Activated naive CD8-positive, alpha-beta T cell treated with anti-CD3 and anti-CD28 coated beads for 36 hours (primary cell): Measurements from ENCODE around the gene AP1S1. TPM values are rescaled to one million over a fixed set of nuclear protein-coding genes. Genes with fewer than 3 reads are reported as not detected.
"Not testable (repeated sequence)": the region's sequence is repeated elsewhere in the genome, so short reads cannot be mapped to it uniquely, and the experiment has no call there.

ENCODE experiments used
- DNase-seq: peaks from one replicate; pipeline ENCODE4 v3.0.0; 2021
- H3K27ac Mint-ChIP-seq: one replicate; pipeline ENCODE4 v1.8.0; 2022; ENCODE audit warnings: mild to moderate bottlenecking, moderate library complexity, mixed read lengths
- H3K27me3 Mint-ChIP-seq: one replicate; pipeline ENCODE4 v1.8.0; 2022; ENCODE audit warnings: mild to moderate bottlenecking, mixed read lengths
- H3K36me3 Mint-ChIP-seq: one replicate; pipeline ENCODE4 v1.8.0; 2021; ENCODE audit warnings: mild to moderate bottlenecking, mixed read lengths
- H3K4me1 Mint-ChIP-seq: one replicate; pipeline ENCODE4 v1.8.0; 2021; ENCODE audit warnings: mixed read lengths
- H3K4me3 Mint-ChIP-seq: one replicate; pipeline ENCODE4 v1.8.0; 2022; ENCODE audit warnings: mild to moderate bottlenecking, moderate library complexity, mixed read lengths
- H3K9me3 Mint-ChIP-seq: one replicate; pipeline ENCODE4 v1.8.0; 2022; ENCODE audit warnings: mixed read lengths
- total RNA-seq, 2 experiments: library from RNA; stranded (reverse); gene quantifications; one replicate each; pipeline ENCODE4 v1.2.3, GENCODE V29; 2021

AP1S1 gene
- 10 to 100 TPM; 30.1 to 38.4 TPM for total RNA-seq

DNA sequence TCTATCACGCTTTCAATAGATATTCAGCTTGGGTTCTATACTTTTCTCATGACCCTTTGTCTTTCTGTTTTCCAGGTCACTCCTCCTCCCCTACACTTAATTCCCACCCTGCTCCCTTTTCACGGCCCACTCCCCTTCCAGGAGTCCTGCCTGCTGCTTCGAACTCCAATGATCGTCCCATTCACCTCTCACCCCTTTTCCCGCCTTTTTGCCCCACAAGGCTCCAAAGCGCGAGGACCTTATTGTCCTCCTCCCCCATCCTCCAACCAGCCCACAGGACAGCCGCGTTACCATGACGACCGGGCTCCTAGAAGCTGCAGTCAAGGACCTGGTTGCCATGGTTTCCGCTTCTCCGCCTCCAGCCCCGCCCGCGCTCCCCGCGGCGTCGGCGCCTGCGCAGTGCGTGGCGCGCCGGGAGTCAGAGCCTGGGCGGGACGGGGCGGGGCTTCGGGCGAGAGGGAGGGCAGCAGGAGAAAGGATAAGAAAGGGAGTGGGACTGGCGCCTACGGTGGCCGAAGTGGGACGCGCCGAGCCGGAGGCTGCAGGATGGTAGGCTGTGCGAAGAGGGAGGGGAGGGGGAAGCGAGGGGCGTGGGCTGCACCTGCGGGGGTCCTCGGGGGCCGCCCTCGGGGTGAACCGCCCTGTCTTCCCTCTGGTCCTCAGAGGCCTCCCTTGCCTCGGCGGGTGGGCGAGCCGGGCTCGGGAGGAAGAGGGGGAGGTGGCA, at the start of gene AP1S1:
TSS of gene AP1S1 (plus strand) at position 508 of the 724 bp plus-strand sequence. CDS start at position 547, 39 bp downstream.
- Mint-ChIP-seq H3K4me3 (peak within 1 kb of the TSS; percentile 84), H3K9me3 (peaks cover 2% of the 10 kb centered on the region)

DNA sequence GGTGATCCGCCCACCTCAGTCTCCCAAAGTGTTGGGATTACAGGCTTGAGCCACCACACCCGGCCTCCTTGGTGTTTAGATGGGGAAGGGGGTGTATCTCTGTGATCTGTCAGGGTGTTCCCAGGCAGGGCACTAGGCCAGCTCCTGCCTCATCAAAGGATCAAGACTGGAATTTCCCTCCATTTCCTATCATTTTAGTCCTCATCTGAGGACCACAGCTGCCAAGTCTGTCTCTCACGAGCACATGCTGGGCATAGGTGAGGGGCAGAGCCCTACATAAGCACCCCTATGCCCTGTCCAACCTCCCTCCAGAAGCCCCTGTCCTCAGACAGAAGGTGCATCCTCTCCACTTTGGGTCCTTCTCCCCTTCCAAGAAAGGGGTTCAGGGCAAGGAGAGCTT, 49.5 kb upstream of the AP1S1 start:
- Mint-ChIP-seq H3K27me3 (peaks cover 61% of the 10 kb centered on the region), H3K4me3 (no peak overlapping the region), H3K27ac (no peak overlapping the region), H3K4me1 (peaks cover 3% of the 10 kb centered on the region), H3K9me3 (no peaks in the 10 kb centered on the region), H3K36me3 (no peaks in the 10 kb centered on the region)
- DNase-seq = no peak

More for the DNA sequence above, at the start of gene AP1S1:
- H3K36me3 Mint-ChIP-seq = peaks cover 7% of the 10 kb centered on the region
- H3K4me1 Mint-ChIP-seq = peaks cover 8% of the 10 kb centered on the region
- peaks cover 19% of the 10 kb centered on the region for H3K27me3 Mint-ChIP-seq
- peak; percentile 93 for DNase-seq
- H3K27ac Mint-ChIP-seq = peak within 1 kb of the TSS; percentile 54

DNA sequence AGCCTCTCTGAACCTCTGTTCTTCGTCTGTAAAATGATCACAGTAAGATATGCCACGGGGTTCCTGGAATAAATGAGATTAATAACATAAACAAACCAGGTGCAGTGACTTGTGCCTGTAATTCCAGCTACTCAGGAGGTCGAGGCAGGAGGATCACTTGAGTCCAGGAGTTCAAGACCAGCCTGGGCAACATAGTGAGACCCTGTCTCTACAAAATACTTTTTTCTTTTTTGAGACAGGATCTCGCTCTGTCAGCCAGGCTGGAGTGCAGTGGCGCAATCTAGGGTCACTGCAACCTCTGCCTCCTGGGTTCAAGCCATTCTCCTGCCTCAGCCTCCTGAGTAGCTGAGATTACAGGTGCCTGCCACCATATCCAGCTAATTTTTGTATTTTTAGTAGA, 49.0 kb upstream of the AP1S1 start:
- H3K27me3 Mint-ChIP-seq = peaks cover 57% of the 10 kb centered on the region
- not testable (repeated sequence) for H3K9me3 Mint-ChIP-seq, H3K36me3 Mint-ChIP-seq

DNA sequence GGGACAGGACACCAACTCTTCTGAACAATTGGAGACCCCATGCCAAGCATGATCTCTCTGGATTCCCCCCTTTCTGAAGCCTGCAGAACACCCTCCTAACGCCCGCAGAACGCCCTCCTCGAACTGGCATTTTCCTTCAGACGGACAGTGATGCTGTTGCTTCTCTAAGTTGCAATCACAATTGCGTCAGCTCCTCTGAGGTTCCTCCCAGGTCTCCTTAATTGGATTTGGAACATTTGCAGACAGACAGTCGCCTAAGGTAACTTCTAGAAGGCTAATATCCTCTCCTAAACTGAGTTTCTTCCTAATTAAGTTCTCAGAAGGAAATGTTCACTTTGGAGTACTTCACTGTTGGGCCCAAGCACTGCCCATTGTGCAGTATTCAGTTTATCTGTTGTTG, 47.9 kb upstream of the AP1S1 start:
- Mint-ChIP-seq H3K4me3 (no peak overlapping the region), H3K27me3 (peaks cover 46% of the 10 kb centered on the region), H3K27ac (no peak overlapping the region), H3K9me3 (no peaks in the 10 kb centered on the region), H3K4me1 (no peaks in the 10 kb centered on the region), H3K36me3 (no peaks in the 10 kb centered on the region)
- no peak for DNase-seq

More for the DNA sequence above, 49.0 kb upstream of the AP1S1 start:
- DNase-seq, H3K4me3 Mint-ChIP-seq, H3K4me1 Mint-ChIP-seq, H3K27ac Mint-ChIP-seq: not testable (repeated sequence)

DNA sequence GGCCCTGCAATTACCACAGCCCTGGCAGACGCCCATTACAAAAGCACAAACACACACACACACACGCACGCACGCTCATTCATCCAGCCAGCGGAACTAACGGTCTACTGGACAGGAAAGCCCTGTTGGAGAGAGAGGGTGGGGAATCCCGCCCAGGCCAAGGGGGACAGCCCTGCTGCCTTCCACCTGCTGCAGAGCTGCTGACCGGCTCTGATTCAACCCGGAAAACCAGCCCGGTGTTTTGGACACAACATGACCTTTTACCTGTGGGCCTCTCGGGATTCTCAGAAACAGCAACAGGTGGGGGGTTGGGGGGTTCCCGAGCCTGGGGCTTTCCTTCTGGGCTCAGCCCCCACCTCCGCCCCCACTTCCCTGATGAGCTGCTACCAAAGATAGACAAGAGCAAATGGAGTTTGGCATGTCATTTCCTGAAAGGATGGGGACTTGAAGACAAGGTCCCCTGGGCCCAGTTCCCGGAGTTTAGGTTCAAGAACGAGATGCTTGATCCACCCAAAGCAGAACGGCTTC, 45.9 kb upstream of the AP1S1 start:
- Mint-ChIP-seq H3K36me3 (no peaks in the 10 kb centered on the region), H3K9me3 (no peaks in the 10 kb centered on the region), H3K27me3 (peaks cover 31% of the 10 kb centered on the region), H3K4me1 (no peaks in the 10 kb centered on the region), H3K4me3 (no peak overlapping the region), H3K27ac (no peak overlapping the region)
- DNase-seq = no peak

DNA sequence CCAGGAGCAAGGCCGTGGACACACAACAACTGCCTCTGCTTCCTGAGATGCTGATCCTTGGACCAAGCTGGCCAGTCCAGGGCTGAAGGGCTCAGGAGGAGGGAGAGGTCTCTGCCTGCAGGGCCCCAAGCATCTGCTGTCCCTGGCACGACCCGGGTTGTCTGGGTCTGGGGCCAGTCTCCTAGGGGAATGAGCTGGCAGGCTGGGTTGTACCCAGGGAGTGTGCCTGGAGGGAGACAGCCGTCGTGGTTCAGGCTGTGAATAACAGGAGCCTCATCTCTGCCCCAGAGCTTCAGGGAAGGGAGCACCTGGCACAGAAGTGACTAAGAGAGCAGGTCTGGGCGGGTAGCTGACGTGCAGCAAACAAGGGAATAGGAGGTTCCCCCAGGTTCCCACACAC, 45.3 kb upstream of the AP1S1 start:
- H3K4me3 Mint-ChIP-seq = no peak overlapping the region
- DNase-seq = no peak
- no peak overlapping the region for H3K27ac Mint-ChIP-seq
- H3K9me3 Mint-ChIP-seq = no peaks in the 10 kb centered on the region
- no peaks in the 10 kb centered on the region for H3K4me1 Mint-ChIP-seq
- H3K36me3 Mint-ChIP-seq = no peaks in the 10 kb centered on the region
- peaks cover 25% of the 10 kb centered on the region for H3K27me3 Mint-ChIP-seq

DNA sequence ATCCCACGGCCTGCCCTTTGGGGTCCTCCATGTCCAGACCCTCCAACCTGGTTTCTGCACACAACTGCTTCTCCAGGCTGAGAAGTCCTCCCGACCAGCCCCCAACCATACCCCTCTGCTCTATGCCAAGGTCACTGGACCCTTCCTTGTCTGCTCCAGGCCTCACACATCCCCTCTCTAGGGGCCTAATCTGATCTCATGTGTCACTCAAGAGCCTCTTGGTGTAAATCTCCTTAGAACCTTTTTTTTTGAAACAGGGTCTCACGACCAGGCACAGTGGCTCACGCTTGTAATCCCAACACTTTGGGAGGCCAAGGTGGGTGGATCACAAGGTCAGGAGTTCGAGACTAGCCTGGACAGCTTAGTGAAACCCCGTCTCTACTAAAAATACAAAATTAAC, 44.9 kb upstream of the AP1S1 start:
- no peaks in the 10 kb centered on the region for H3K9me3 Mint-ChIP-seq
- peaks cover 21% of the 10 kb centered on the region for H3K27me3 Mint-ChIP-seq
- no peak overlapping the region for H3K27ac Mint-ChIP-seq
- H3K36me3 Mint-ChIP-seq = no peaks in the 10 kb centered on the region
- no peak for DNase-seq
- H3K4me1 Mint-ChIP-seq = no peaks in the 10 kb centered on the region
- no peak overlapping the region for H3K4me3 Mint-ChIP-seq

DNA sequence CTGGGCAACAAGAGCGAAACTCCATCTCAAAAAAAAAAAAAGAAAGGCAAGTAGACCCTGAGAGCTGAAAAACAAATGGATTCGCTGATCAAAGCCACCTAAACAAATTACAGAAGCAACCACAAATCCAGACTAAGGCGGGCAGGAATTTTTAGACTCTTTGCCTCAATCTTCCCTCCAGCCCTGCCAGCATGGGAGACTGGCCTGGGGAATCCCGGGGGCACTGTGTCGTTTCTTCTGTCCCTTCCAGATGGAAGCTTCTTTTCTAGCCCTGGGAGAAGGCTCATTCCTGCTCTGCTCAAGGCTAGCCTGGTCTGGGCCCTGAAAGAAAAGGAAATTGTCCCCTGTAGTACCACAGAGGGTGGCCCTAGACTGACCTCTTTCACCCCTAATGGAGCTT, 43.0 kb upstream of the AP1S1 start:
- Mint-ChIP-seq H3K27ac (no peak overlapping the region), H3K27me3 (peaks cover 10% of the 10 kb centered on the region), H3K36me3 (no peaks in the 10 kb centered on the region), H3K4me3 (no peak overlapping the region), H3K4me1 (no peaks in the 10 kb centered on the region), H3K9me3 (no peaks in the 10 kb centered on the region)
- DNase-seq = no peak

DNA sequence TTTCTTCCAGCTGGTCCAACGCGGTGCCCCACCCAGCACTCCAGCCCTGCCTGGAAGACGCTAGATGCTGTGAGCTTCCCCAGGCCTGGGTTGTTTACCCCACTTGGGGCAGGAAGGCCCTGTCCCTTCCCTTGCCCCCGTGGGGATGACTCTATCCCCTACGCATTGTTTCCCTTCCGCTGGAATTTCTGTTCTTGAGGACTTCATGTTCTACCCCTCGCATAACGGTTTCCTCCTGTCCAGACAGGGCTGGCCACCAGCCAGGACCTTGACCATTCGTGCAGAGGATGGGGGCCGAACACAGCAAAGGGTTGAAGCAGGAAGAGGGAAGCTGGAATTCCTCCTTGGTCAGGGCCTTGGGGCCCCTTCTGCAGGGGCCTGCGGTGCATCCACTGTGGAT, 42.0 kb upstream of the AP1S1 start:
- Mint-ChIP-seq H3K4me1 (no peaks in the 10 kb centered on the region), H3K9me3 (no peaks in the 10 kb centered on the region), H3K27me3 (peaks cover 3% of the 10 kb centered on the region), H3K4me3 (no peak overlapping the region), H3K36me3 (no peaks in the 10 kb centered on the region), H3K27ac (no peak overlapping the region)
- no peak for DNase-seq

DNA sequence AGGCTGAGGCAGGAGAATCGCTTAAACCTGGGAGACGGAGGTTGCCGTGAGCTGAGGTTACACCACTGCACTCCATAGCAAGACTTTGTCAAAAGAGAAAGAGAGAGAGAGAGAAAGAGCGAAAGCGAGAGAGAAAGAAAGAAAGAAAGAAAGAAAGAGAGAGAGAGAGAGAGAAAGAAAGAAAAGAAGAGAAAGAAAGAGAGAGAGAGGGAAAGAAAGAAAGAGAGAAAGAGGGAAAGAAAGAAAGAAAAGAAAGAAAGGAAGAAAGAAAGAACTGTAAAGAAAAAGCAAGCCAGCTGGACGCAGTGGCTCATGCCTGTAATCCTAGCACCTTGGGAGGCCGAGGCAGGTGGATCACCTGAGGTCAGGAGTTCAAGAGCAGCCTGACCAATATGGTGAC, 41.1 kb upstream of the AP1S1 start:
- H3K27ac Mint-ChIP-seq = peak overlapping the region; percentile 8
- not testable (repeated sequence) for DNase-seq, H3K9me3 Mint-ChIP-seq, H3K27me3 Mint-ChIP-seq, H3K4me1 Mint-ChIP-seq, H3K36me3 Mint-ChIP-seq, H3K4me3 Mint-ChIP-seq

DNA sequence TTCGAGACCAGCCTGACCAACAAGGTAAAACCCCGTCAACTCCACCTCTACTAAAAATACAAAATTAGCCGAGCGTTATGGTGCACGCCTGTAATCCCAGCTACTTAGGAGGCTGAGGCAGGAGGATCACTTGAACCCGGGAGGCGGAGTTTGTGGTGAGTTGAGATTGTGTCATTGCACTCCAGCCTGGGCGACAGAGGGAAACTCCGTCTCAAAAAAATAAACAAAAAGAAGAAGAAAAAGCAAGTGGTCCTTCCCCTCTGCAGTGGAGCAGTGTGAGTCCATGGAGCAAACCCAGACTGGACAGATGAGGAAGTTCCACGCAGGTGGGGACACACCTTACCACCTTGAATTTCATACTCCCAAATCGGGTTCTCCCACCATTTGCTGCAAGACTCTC, 40.4 kb upstream of the AP1S1 start:
- no peak for DNase-seq
- Mint-ChIP-seq H3K27ac (no peak overlapping the region), H3K9me3 (no peaks in the 10 kb centered on the region), H3K4me3 (no peak overlapping the region), H3K36me3 (no peaks in the 10 kb centered on the region), H3K4me1 (no peaks in the 10 kb centered on the region), H3K27me3 (peaks cover under 1% of the 10 kb centered on the region)

DNA sequence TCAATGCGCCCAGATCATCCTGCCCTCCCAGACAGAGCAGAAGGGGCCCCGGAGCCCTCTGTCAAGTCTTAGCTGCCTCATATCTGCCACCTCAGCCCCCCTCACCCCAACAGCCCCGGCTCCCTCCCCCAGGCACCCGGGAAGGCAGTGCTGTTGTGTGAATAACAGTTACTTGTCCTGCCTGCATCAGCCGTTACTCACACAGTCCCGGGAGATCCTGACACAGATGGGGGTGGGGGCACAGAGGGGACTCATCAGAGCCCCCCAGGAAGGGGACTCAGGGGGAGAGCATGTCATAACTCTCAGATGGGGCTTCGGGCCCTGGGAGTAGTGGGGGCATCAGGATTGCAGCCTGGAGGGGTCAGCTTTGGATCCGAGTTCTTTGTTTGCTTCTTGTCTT, 39.8 kb upstream of the AP1S1 start:
- H3K4me3 Mint-ChIP-seq = no peak overlapping the region
- H3K36me3 Mint-ChIP-seq = no peaks in the 10 kb centered on the region
- DNase-seq = no peak
- no peaks in the 10 kb centered on the region for H3K4me1 Mint-ChIP-seq
- no peaks in the 10 kb centered on the region for H3K9me3 Mint-ChIP-seq
- no peak overlapping the region for H3K27ac Mint-ChIP-seq
- peaks cover 2% of the 10 kb centered on the region for H3K27me3 Mint-ChIP-seq

DNA sequence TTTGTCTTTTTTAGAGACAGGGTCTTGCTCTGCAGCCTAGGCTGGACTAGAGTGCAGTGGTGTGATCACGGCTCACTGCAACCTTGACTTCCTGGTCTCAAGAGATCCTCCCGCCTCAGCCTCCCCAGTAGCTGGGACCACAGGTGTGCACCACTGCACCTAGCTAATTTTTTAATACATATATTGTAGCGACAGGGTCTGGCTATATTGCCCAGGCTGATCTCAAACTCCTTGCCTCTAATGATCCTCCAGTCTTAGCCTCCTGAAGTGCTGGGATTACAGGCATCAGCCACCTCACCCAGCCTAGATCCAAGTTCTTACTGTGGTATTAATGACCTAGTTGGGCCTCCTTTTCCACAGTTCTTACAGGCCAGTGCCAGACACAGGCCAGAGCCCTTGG, 39.1 kb upstream of the AP1S1 start:
- Mint-ChIP-seq H3K9me3 (no peaks in the 10 kb centered on the region), H3K4me3 (no peak overlapping the region), H3K4me1 (peaks cover 3% of the 10 kb centered on the region), H3K27ac (no peak overlapping the region), H3K27me3 (peaks cover 10% of the 10 kb centered on the region), H3K36me3 (no peaks in the 10 kb centered on the region)
- no peak for DNase-seq

DNA sequence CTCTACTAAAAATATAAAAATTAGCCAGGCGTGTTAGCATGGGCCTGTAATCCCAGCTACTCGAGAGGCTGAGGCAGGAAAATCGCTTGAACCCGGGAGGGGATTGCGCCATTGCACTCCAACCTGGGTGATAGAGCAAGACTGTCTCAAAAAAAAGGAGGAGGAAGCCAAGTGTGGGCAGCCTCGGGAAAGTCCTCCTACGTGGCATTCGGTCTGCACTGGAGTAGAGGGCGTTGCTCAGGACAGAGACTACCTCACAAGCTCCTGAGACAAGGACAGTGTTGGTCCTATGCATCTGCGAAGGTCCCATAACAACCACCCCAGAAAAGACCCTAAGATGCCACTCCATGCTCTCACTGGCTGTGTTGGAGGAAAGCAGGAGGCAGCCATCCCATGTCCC, 37.4 kb upstream of the AP1S1 start:
- Mint-ChIP-seq H3K4me1 (peaks cover 4% of the 10 kb centered on the region), H3K27me3 (peaks cover 24% of the 10 kb centered on the region), H3K27ac (no peak overlapping the region)

DNA sequence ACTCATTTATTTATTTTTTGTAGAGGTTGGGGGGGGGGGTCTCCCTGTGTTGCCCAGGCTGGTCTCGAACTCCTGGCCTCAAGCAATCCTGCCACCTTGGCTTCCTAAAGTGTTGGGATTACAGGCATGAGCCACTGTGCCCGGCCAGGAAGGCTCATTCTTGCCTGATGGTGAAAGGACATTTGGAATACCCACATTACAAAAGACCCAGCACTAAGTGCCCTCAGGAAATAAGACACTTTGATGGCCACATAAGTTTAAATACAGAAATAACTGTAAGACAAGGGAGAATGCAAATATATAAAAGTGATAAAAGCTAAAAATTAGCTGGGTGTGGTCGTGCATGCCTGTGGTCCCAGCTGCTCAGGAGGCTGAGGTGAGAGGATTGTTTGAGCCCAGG, 35.4 kb upstream of the AP1S1 start:
- no peak overlapping the region for H3K4me3 Mint-ChIP-seq
- DNase-seq = no peak
- H3K27me3 Mint-ChIP-seq = peaks cover 43% of the 10 kb centered on the region
- H3K36me3 Mint-ChIP-seq = no peaks in the 10 kb centered on the region
- peaks cover 12% of the 10 kb centered on the region for H3K4me1 Mint-ChIP-seq
- H3K27ac Mint-ChIP-seq = no peak overlapping the region
- H3K9me3 Mint-ChIP-seq = no peaks in the 10 kb centered on the region

More for the DNA sequence above, 37.4 kb upstream of the AP1S1 start:
- no peak for DNase-seq
- Mint-ChIP-seq H3K4me3 (no peak overlapping the region), H3K36me3 (no peaks in the 10 kb centered on the region), H3K9me3 (no peaks in the 10 kb centered on the region)

DNA sequence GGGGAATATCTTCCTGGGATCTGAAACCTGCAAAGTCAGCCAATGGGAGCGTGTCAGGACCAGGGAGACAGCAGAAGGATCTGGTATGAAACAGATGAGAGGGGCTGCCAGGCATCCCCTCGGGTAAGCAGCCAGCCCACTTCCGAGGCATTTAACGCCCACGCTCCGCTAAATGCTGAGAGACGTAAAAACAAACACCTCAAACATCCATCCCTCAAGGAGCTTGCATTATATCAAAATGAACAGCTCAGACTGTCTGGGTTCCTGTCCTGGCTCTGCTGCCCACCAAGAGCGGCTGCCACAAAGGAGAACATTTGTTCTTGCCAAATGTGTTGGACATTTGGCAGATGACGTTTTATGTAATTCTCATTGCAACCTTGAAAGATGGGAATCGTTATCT, 34.4 kb upstream of the AP1S1 start:
- peaks cover 49% of the 10 kb centered on the region for H3K27me3 Mint-ChIP-seq
- no peaks in the 10 kb centered on the region for H3K9me3 Mint-ChIP-seq
- DNase-seq = no peak
- no peak overlapping the region for H3K27ac Mint-ChIP-seq
- H3K4me1 Mint-ChIP-seq = peaks cover 18% of the 10 kb centered on the region
- no peak overlapping the region for H3K4me3 Mint-ChIP-seq
- H3K36me3 Mint-ChIP-seq = no peaks in the 10 kb centered on the region
